IPS-NIHi11 (cell line): Measurements from ENCODE around the gene TNFRSF13B.
"Not testable (repeated sequence)": the region's sequence is repeated elsewhere in the genome, so short reads cannot be mapped to it uniquely, and the experiment has no call there.

Source experiments
- DNase-seq: peaks from one replicate; pipeline ENCODE4 v3.0.0; 2012; ENCODE audit warnings: mixed read lengths, low spot score

Gene TNFRSF13B

DNA sequence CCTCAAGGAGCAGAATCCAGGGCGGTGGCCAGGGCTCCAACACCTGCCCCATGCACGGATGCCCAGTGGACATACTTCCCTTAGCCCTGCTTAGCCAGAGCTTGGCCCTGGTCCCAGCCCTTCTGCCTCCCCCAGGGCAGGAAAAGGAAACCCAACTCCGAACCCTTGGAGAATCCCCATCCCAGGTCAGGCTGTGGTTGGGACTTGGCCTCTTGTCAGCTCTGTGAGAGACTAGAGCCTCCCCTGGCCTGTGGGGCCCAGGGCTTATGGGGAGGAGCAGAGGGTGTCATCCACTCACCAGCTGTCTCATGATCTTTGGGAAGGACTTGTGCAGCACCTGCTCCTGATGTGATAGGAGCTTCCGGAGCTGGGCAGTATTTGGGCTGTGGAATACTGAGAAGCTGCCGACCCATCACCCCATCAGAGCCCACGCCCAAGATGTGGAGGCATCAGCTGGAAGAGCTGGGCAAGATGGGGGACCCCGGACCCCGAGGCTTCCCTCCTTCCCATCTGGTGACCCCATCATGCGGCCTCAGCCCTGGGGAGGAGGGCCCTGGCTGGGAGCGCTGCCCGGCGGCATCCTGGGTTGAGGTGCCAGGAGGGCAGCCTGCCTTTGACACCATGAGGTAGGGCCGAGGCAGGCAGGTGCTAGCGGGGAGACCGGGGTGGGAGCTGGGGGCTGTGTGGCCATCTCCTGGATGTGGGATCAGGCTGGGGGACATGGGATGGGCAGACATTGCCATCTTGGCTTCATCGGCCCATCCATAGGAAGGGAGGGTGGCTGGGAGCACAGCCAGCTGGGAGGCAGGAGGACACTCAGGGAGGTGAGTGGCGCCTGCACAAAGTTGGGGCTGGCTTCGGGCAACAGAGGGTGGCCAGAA is 45.1 kb downstream of the TNFRSF13B start:
- no peak for DNase-seq

DNA sequence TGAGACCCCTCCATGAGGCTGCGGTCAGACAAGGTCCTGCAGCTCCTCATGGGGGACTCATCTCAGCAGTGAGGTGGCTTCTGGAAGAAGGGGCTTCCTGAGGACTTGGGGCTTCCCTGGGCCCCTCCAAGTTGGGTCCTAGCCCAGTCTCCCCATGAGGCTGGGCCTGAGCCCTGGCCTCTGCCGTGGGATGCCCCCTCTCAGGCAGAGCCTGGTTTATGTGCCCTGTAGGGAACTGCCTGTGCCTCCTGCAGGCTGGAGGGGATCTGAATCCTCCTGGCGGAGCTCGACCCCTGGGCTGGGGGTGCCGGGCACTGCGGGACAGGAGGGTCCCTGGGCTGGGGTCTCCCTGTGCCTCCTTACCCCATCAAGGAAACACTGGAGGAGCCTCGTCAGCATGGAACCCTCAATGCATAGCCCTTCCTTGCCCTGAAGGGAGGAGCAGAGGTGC is 45.8 kb downstream of the TNFRSF13B start:
- DNase-seq = peak; percentile 8

DNA sequence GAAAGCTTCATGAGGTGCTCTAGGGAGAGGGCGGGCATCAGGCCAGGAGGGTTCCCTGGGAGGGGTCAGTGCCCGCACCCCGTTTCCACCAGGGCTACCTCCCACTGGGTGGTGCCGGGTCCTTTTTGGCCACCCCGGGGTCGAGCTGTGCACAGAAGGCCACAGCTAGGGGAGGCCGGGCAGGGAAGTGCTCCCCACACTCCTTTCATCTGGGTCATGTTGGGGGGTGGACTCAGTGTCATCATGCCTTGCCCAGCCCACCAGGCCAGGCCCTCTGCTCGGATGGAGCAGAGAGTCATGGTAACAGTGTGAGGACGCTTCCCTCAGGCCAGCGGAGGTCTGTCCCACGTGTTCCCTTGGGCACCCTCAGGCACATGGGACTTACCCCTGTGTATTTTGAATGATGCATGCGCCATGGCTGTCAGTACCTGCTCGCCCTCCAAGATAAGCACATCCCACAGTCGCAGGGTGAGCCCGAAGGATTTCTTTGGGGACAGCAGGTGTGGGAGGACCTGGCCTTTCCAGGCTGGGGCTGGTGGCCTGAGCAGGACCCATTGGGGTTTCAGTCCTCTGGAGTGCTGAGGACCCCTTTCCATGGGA is 46.4 kb downstream of the TNFRSF13B start:
- DNase-seq = no peak

DNA sequence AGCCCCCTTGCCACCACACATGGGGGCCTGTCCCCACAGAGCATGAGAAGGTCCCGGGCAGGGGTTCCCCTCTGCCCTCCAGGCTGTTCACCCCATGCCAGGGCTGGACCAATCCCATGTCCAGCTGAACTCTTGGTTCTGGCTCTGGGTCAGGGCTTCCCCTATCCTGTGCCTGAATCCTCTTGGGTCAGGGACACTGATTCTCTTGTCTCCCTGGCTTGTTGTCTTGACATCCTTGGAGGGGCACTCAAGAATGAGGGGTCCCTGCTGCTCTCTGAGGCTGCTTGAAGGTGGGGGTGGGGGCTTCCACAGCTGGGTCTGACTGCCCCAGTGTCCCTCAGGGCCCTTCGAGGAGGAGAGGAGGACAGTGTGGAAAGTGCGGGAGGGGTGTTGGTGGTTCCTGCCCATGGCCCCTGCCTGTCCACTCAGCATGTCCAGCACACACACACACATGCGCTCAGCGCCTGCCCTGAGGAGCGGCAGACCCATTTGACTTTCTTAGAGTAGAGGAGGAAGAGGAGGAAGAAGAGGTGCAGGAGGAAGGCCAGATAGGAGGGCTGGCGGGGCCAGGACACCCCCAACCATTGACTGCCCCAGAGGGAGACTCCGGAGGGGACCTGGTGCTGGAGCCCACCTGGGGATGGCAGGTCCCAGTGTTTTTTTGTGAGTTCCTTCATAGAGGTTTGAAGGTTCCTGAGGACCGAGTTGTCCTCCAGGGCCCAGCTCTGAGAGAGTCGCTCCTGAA is 47.0 kb downstream of the TNFRSF13B start:
- DNase-seq = no peak

DNA sequence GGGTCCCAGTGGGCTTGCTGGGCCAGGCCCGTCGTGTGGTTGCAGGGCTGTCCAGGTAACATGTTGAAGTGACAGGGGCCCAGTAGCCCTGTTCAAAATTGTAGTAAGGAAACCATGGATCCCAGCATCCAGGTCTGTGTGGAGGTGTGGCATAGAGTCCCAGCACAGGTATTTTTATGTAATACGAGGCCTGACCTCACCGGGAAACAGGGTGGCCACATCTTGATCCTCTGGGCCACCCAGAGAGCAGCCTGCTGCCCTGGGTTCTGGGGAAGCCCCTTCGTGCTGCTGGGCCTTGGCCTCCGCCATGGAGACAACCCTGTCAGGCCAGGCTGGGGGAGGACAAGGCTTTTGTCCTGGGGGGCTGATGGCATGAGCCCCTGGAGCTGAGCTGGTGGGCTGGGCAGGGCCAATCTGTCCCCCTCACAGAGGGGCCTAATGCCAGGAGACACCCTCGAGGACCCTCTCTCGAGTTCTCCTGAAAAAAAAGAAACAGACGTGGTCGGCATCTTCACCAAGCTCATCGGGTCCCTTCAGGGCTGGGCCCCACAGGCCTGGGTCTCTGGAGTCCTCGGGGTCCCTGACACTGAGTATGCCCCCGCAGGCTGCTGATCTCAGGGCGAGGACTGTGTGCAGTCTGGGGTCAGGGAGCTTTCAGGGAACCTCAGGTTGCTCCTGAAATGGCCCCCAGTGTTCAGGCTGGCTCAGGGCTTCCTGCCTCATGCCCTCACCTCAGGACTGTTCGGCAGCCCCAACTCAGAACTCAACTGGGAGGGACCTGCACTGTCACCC is 47.8 kb downstream of the TNFRSF13B start:
- no peak for DNase-seq

DNA sequence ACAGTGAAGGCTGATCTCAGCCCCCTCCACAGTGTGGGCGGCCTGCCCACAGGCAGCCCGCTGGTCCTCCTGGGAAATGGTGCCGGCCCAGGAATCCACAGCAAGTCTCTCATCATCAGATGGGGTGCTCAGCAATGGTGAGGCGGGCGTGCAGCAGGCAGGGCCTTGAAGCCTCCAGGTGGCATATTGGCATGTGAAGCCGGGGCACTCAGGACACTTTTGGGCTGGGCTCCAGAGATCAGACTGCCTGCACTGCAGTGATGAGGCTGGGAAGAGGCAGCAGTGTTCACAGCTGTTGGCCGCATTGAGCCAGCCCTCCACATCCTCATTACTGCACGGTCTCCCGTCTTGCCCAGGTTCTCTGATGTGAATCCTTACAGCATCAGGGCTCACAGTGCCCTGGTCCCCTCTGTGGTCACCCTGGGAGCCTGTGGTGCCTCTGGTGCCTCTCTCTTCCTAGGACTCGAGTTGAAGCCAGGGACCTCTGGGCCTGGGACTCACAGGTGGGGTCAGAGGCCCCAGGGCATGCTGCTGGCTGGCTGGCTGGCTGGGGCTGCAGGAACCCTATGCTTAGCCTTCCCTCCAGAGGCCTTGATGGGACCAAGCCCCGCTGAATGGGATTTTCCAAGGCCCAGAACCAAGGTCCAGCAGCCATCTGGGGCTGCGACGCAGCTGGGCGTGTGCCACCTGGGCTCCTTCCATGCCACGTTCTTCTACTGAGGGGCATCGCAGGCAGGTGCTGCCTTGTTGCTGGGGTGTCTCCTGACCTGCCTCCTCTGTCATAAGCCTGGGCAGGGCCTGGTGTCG is 48.6 kb downstream of the TNFRSF13B start:
- DNase-seq = peak; percentile 9

DNA sequence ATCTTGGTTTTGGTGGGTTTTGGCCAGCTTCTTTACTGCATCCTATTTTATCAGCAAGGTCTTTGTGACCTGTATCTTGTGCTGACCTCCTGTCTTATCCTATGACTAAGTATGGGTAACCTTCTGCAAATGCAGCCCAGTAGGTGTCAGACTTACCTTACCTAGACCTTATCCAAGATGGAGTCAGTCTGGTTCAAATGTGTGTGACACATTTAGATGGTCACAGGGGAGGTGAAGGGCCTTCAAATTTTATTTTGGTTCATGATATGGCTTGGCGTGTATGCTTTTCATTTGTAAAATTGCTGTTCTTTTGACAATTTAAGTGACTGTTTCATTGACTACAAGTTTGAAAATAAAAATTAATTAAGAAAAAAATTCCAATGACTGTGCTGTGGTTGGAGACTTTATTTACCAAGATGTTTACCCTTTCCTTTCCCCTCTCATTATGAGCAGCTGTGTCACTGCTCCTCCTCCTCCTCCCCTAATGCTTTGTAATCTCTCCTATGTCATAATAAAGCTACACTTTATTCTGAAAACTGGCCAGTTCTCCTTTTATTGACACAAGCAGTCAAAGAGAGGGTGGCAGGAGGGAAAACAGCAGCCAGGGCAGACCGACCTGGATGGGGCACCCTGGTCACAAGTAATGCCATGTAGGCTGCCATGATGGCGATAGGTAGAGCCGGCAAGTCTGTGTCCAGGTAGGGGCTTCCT is 49.4 kb downstream of the TNFRSF13B start:
- DNase-seq = peak; percentile 5

DNA sequence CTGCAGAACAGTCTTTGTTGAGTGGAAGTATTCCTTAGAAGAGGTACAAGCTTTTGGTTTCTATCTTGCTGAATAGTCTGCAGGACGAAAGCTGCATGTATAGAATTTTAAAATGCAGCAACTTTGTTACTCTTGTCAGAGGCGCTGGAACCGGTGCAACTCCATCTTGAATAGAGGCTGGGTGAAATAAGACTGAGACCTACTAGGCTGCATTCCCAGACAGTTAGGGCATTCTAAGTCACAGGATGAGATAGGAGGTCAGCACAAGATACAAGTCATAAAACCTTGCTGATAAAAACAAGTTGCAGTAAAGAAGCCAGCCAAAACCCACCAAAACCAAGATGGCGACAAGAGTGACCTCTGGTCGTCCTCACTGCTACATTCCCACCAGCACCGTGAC is 50.5 kb downstream of the TNFRSF13B start:
- not testable (repeated sequence) for DNase-seq

DNA sequence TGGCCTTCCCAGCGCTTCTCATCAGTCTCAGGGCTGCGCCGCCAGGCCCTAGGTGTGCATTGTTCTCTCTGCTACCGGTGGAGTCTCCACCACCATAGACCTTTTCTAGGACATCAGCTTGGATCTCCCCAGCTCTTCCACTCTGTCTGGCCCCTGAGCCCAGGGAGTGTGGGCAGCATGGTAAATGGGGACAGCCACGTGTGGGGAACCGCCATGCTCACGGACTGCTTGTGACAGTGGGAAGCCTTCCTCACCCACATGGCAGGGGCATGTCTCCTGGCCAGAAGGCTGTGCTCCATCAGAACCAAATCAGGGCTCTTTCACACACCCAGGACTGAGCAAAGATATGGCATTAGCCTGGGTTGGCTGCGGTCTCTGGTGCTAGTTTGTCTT is 51.3 kb downstream of the TNFRSF13B start:
- DNase-seq = peak; percentile 4

DNA sequence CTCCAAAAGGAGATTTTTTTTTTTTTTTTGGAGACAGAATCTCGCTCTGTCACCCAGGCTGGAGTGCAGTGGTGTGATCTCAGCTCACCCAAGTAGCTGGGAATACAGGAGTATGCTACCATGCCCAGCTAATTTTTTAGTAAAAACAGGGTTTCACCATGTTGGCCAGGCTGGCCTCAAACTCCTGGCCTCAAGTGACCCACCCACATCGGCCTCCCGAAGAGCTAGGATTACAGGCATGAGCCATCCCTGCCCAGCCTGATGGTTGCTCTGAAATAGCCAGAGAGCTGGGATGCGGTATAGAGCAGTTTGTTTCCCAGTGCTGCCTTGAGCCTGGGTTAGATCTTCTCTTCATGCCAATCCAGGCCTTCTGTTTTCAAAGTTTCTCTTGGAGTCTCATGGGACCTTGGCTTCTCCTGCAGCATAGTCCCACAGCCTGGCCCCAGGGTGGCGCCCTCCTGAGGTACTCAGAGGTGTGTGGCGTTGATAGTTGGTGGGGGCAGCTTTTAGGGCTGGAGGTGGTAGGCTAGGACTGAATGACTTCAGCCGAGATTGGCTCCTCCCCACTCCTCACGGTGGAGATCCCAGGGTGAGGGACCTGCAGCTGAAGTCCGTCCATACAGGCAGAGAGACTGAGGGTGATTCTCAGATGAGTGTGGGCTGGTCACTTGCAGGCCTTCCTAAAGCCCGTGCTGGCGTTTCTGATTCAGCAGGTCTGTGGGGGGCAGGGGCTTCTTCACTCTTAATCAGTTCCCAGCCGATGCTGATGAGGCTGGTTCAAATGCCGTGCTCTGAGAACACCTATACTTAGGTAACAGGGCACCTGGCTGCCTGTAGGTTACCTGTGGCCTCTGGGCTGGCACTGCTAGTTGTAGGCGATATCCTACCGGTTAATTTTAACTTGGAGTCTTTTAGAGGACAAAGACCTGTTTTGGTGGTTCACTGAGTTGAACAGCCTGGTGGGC is 52.0 kb downstream of the TNFRSF13B start:
- peak; percentile 74 for DNase-seq

DNA sequence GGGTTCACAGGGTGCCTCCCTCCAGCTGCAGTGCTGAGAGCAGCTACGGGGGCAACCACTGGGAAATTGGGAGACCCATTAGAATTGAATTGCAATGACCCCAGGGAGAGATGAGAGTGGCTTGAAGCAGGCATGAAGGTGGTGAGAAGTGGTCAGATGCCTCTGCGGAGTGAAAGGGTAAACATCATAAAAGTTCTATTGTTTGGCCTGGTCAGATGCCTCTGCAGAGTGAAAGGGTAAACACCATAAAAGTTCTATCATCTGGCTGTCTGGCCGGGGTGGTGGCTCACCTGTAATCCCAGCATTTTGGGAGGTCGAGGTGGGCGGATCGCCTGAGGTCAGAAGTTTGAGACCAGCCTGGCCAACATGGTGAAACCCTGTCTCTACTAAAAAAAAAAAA is 53.5 kb downstream of the TNFRSF13B start:
- no peak for DNase-seq

DNA sequence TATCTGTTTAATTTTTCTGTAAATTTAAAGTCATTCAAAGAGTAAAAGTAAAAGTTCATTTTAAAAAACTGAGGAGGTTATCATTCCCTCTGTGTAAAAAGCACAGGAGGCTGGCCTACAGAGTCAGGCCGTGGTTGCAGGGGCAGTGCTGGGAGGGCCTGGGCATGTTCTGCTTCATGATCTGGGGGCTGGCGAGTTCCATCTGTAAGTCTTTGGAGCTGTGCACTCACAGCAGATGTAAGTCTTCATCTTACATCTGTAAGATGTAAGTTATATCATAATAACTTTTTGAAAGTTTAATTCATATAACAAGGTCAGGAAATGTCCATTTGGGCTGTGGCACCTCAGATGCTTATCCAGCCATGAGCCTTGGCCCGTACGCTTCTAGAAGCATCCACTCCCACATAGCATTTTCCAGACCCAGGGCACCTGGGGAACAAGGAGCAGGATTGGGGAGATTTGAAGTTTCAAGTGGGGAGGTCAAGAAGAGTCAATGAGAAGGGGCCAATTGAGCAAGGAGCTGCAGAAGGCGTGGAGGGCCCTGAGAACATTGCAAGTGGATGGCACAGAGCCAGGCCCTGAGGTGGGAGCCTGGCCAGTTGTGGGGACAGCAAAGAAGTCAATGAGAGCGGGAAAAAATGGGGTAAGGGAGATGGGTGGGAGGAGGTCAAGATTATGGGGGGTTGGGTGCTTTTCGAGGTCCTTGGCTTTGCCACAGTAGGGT is 54.1 kb downstream of the TNFRSF13B start:
- DNase-seq = no peak

DNA sequence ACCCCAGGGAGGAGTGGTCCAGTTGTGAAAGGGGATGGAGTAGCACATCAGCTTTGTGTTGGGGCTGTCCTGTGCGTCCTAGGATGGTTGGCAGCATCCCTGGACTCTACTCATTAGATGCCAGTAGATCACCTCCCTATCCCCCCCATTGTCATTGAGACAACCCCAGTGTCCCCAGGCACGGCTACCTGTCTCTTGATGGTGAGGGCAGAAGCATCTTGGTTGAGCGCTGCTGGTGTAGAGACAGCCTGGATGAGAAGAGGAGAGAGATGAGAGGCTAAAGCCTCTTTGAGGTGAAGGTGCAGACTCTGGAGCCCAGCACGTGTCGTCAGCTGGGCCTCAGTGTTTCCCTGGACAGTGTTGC is 55.4 kb downstream of the TNFRSF13B start:
- DNase-seq = no peak

DNA sequence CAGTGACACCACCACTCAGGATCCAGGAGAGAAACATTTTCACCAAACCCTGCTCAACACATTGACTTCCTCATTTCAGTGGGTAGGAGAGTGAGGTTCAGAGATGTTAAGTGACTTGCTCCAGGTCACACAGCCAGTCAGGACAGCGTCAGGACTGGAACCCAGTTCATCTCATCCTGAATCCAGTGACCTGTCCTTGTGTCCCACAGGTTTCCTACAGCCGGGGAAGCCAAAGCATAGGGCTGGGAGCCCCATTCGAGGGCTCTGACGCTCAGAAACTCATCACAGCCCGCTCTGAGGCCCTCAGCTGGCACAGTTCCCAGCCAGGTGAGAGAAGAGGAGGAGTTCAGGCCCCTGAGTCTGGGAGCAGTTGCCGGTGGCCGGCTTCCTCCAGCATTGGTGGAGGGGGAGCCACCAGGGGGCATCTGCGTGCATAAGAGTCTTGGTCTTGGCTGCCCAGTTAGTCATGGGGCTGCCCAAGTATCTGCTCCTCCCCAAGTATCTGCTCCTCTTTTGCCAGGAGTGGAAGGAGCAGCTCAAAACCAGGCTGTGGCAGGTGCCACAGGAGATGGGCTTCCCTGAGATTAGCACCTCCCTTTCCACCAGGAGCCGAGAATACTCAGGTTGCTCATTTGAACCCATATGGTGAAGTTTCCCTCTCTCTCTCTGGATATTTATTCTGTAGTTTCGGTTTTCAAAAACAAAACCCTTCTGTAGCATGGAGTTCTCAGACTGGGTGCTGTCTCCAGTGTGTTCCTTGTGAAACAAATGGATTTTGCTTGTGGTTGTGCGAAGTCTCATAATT is 56.0 kb downstream of the TNFRSF13B start:
- DNase-seq = peak; percentile 86

DNA sequence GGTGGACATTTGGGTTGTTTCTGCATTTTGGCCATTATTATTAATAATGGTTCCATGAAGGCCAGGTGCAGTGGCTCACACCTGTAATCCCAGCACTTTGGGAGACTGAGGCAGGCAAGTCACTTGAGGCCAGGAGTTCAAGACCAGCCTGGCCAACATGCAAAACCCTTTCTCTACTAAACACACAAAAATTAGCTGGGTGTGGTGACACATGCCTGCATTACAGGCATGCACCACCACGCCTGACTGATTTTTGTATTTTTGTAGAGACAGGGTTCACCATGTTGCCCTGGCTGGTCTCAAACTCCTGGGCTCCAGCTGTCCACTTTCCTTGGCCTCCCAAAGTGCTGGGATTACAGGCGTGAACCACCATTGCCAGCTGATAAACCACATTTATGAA is 58.5 kb downstream of the TNFRSF13B start:
- DNase-seq = no peak

DNA sequence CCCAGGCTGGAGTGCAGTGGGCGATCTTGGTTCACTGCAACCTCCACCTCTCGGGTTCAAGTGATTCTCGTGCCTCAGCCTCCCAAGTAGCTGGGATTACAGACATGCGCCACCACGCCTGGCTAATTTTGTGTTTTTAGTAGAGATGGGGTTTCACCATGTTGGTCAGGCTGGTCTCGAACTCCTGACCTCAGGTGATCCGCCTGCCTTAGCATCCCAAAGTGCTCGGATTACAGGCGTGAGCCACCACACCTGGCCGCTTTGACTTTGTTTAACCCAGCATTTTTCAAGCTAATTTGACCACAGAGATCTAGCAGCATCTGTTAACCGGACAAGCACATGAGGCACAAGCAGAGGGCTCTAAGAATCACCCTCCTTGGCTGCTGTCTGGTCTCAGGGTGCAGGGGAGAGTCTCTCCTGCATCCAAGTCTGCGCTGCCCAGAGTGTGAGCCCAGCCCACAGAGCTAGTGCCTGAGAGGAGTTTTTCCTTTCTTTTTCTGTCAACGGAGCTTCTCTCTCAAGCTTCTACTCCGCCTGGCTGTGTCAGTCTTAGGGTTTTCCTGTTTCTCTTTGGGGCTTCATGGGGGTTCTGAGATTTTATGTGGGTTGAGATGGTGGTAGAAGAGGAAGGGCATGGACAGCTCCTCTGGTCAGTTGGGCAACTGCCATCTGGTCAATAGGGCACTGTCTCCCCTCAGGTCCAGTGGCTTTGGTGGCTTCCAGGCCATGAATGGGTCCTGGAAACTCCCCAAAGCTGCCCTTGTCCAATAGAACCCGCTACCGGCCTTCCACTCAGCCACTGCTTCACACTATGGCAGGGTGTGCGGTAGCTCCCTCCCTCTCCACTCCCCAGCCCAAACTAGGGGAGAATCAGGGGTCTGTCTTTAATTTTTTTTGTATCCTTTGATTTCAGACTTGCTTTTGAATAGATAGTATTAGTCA is 59.6 kb downstream of the TNFRSF13B start:
- DNase-seq = no peak
